Neural crest cell (in vitro differentiated cells): ENCODE measurements around the gene RAB44. TPM values are rescaled to one million over a fixed set of nuclear protein-coding genes. Genes with fewer than 3 reads are reported as not detected.
"Not testable (repeated sequence)": the region's sequence is repeated elsewhere in the genome, so short reads cannot be mapped to it uniquely, and the experiment has no call there.

Source experiments
- DNase-seq: peaks from one replicate; pipeline ENCODE4 v3.0.0; 2021; ENCODE audit warnings: low read depth, mixed read lengths, low spot score
- H3K27ac Mint-ChIP-seq: one replicate; pipeline ENCODE4 v1.8.0; 2021; ENCODE audit warnings: mild to moderate bottlenecking, mixed read lengths; ENCODE audit not compliant: unreplicated experiment
- H3K27me3 Mint-ChIP-seq: 2 replicates; pipeline ENCODE4 v1.8.0; 2021; ENCODE audit warnings: low read depth, mild to moderate bottlenecking, mixed read lengths
- H3K36me3 Mint-ChIP-seq: 2 replicates; pipeline ENCODE4 v1.8.0; 2021; ENCODE audit warnings: low read depth, mild to moderate bottlenecking, mixed read lengths
- H3K4me1 Mint-ChIP-seq: 2 replicates; pipeline ENCODE4 v1.8.0; 2021; ENCODE audit warnings: mixed read lengths
- H3K4me3 Mint-ChIP-seq: one replicate; pipeline ENCODE4 v1.8.0; 2021; ENCODE audit warnings: mild to moderate bottlenecking, mixed read lengths
- H3K9me3 Mint-ChIP-seq: 2 replicates; pipeline ENCODE4 v1.8.0; 2021; ENCODE audit warnings: mixed read lengths
- CTCF ChIP-seq: fragments of 200-600 bp; sonication (generic); conservative IDR thresholded peaks from 2 replicates; pipeline ENCODE4 v1.5.0; 2021; ENCODE audit warnings: antibody characterized with exemption, mild to moderate bottlenecking
- total RNA-seq: library from RNA; stranded (reverse); gene quantifications from 2 replicates; pipeline ENCODE4 v1.2.1, GENCODE V29; 2021

Gene RAB44
- total RNA-seq, 1 donor from 2014 or later: not detected

- Mint-ChIP-seq H3K9me3 (peaks cover 2% of the 10 kb centered on the region), H3K27me3 (no peaks in the 10 kb centered on the region), H3K4me1 (peaks cover 9% of the 10 kb centered on the region), H3K4me3 (no peak overlapping the region), H3K27ac (no peak overlapping the region), H3K36me3 (no peaks in the 10 kb centered on the region)
- no peak for TF ChIP-seq CTCF
- DNase-seq: no peak
Measured at GRCh38 chr6:36700831-36701230, 3.2 kb downstream of the RAB44 start.

- Mint-ChIP-seq H3K4me1 (peaks cover 9% of the 10 kb centered on the region), H3K36me3 (no peaks in the 10 kb centered on the region), H3K9me3 (peaks cover 2% of the 10 kb centered on the region), H3K4me3 (no peak overlapping the region), H3K27ac (no peak overlapping the region), H3K27me3 (no peaks in the 10 kb centered on the region)
- no peak for DNase-seq
- TF ChIP-seq CTCF: no peak
Measured at GRCh38 chr6:36701401-36701991, 3.9 kb downstream of the RAB44 start.

- Mint-ChIP-seq H3K27me3 (no peaks in the 10 kb centered on the region), H3K36me3 (no peaks in the 10 kb centered on the region), H3K27ac (no peak overlapping the region), H3K9me3 (no peaks in the 10 kb centered on the region), H3K4me1 (peaks cover 9% of the 10 kb centered on the region), H3K4me3 (no peak overlapping the region)
- no peak for DNase-seq
- no peak for TF ChIP-seq CTCF
Measured at GRCh38 chr6:36702656-36703055, 5.0 kb downstream of the RAB44 start.

GRCh38 chr6:36703081-36703606, 5.5 kb downstream of the RAB44 start:
- no peaks in the 10 kb centered on the region for H3K36me3 Mint-ChIP-seq
- H3K27me3 Mint-ChIP-seq: no peaks in the 10 kb centered on the region
- no peak for TF ChIP-seq CTCF
- no peak overlapping the region for H3K27ac Mint-ChIP-seq
- H3K9me3 Mint-ChIP-seq: no peaks in the 10 kb centered on the region
- H3K4me1 Mint-ChIP-seq: peaks cover 9% of the 10 kb centered on the region
- H3K4me3 Mint-ChIP-seq: no peak overlapping the region
- DNase-seq: no peak

- Mint-ChIP-seq H3K27me3 (no peaks in the 10 kb centered on the region), H3K36me3 (no peaks in the 10 kb centered on the region), H3K9me3 (no peaks in the 10 kb centered on the region), H3K4me1 (peaks cover 9% of the 10 kb centered on the region), H3K4me3 (no peak overlapping the region), H3K27ac (no peak overlapping the region)
- DNase-seq: no peak
- TF ChIP-seq CTCF: no peak
Measured at GRCh38 chr6:36703982-36704381, 6.4 kb downstream of the RAB44 start.

GRCh38 chr6:36704961-36705577, 7.4 kb downstream of the RAB44 start:
- H3K4me1 Mint-ChIP-seq: peaks cover 13% of the 10 kb centered on the region
- H3K4me3 Mint-ChIP-seq, H3K9me3 Mint-ChIP-seq, H3K27me3 Mint-ChIP-seq, H3K36me3 Mint-ChIP-seq, H3K27ac Mint-ChIP-seq, DNase-seq: not testable (repeated sequence)
